Measurements from ENCODE around the gene GGTLC1. TPM values are rescaled to one million over a fixed set of nuclear protein-coding genes. Genes with fewer than 3 reads are reported as not detected.

GGTLC1 gene
- total RNA-seq, 5 donors from 2014 or later (not counting 1 experiment from before 2014, with no cell fraction given): not detected

DNA sequence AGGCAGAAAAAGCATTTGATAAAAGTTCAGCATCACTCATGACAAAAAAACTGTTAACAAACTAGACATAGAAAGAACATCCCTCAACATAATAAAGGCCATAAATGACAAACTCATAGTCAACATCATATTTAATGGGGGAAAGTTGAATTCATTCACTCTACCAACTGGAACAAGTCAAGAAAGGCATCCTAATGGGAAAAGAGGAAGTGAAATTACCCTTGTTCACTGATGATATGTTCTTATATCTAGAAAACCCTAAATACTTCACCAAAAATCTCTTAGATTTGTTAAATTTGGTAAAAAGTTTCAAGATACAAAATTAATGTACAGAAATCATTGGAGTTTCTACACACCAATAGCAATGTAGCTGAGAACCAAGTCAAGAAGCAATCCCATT, 48.9 kb downstream of the GGTLC1 start:
- H3K36me3 ChIP-seq (ENCODE audit: control insufficient read depth in 2 of 2, extremely low read depth in 1 of 2, insufficient read depth in 1 of 2, low read length in 1 of 2): no peaks in the 10 kb centered on the region
- no peaks in the 10 kb centered on the region for H3K4me1 Mint-ChIP-seq
- no peaks in the 10 kb centered on the region for H3K36me3 Mint-ChIP-seq
- H3K27me3 ChIP-seq (replicated peaks in 1 of 2; ENCODE audit: control insufficient read depth in 2 of 2, extremely low read depth in 1 of 2, insufficient read depth in 2 of 2, low read length in 1 of 2): peaks cover 0 to 9% of the 10 kb centered on the region in 2 experiments
- no peaks in the 10 kb centered on the region for H3K9me3 ChIP-seq
- ChIA-PET POLR2A (no interaction called here), CTCF (no interaction called here)
- no peaks in the 10 kb centered on the region for H3K9me3 Mint-ChIP-seq
- H3K27me3 Mint-ChIP-seq: peaks cover 3 to 5% of the 10 kb centered on the region in 2 donors
- H3K4me1 ChIP-seq (ENCODE audit: control insufficient read depth in 1 of 2, extremely low read depth in 1 of 2, insufficient read depth in 2 of 2, low read length in 2 of 2): no peaks in the 10 kb centered on the region
- H3K4me3 ChIP-seq (ENCODE audit: control insufficient read depth in 1 of 2, extremely low read depth in 1 of 2, low read length in 1 of 2): no peak overlapping the region
- no peak overlapping the region for H3K4me3 Mint-ChIP-seq
- H3K27ac Mint-ChIP-seq: no peak overlapping the region
- ATAC-seq (replicated peaks in 1 of 4): no peak
- no peak for DNase-seq
- H3K27ac ChIP-seq (ENCODE audit: low read length): no peak overlapping the region

DNA sequence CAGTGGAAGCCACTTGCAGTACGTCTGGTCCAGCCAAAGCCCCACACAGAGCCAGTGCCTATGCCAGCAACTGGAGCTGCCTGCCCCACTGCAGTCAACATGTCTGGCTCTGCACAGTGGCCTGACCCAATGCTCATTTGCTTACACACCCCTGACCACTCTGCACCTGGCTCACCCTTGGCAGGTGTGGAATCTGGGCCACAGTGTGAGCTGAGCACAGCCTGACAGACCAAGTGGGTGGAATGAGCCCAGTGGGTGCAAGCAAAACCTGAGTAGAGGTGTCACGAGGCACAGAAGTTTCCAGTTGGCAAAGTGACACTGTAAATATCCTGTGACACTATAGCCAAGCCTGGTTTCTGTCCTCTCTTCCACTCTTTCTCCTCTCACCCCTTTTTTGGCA, 49.5 kb downstream of the GGTLC1 start:
- ChIA-PET CTCF (interaction anchor here (0.6 to 1.3 kb wide), 3 partner anchors 162 to 981 kb away, joined by 3 to 6 read pairs (median 5); no protein-coding TSS in a partner anchor), POLR2A (interaction anchor here in 1 of 2 donors (0.6 kb wide), 1 partner anchor 947 kb away, joined by 3 read pairs; no protein-coding TSS in a partner anchor)
- no peaks in the 10 kb centered on the region for H3K36me3 ChIP-seq (ENCODE audit: control insufficient read depth in 2 of 2, extremely low read depth in 1 of 2, insufficient read depth in 1 of 2, low read length in 1 of 2)
- no peak overlapping the region for H3K4me3 ChIP-seq (ENCODE audit: control insufficient read depth in 1 of 2, extremely low read depth in 1 of 2, low read length in 1 of 2)
- peaks cover 3 to 5% of the 10 kb centered on the region in 2 donors for H3K27me3 Mint-ChIP-seq
- no peak overlapping the region for H3K4me3 Mint-ChIP-seq
- H3K27ac Mint-ChIP-seq: no peak overlapping the region
- no peaks in the 10 kb centered on the region for H3K36me3 Mint-ChIP-seq
- H3K9me3 ChIP-seq: no peaks in the 10 kb centered on the region
- H3K9me3 Mint-ChIP-seq: no peaks in the 10 kb centered on the region
- 60% methylated on average over 2 of the region's 2 CpGs for WGBS (ENCODE audit: insufficient coverage)
- ATAC-seq (replicated peaks in 1 of 4) (no peak), DNase-seq (no peak)
- no peaks in the 10 kb centered on the region for H3K4me1 Mint-ChIP-seq
- peaks cover 0 to 9% of the 10 kb centered on the region in 2 experiments for H3K27me3 ChIP-seq (replicated peaks in 1 of 2; ENCODE audit: control insufficient read depth in 2 of 2, extremely low read depth in 1 of 2, insufficient read depth in 2 of 2, low read length in 1 of 2)
- no peaks in the 10 kb centered on the region for H3K4me1 ChIP-seq (ENCODE audit: control insufficient read depth in 1 of 2, extremely low read depth in 1 of 2, insufficient read depth in 2 of 2, low read length in 2 of 2)
- H3K27ac ChIP-seq (ENCODE audit: low read length): no peak overlapping the region

DNA sequence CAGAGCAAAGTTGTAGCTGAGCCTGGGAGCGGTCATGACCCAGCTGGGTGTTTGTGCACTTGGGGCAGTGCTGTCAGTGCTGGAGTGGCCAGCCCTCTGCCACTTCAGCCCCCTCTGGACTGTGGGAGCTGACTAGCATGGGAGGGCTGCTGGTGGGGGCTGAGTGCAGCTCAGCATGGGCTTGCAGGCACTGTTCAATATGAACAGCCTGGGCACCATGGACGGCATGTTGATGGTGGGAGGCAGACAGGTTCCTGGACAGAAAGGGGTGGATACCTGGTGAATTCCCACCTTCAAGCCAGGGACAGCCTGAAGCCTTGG, 50.5 kb downstream of the GGTLC1 start:
- DNase-seq (no peak), ATAC-seq (replicated peaks in 1 of 4) (no peak)
- Mint-ChIP-seq H3K4me3 (no peak overlapping the region), H3K36me3 (no peaks in the 10 kb centered on the region), H3K27me3 (peaks cover 3 to 5% of the 10 kb centered on the region in 2 donors), H3K9me3 (no peaks in the 10 kb centered on the region), H3K27ac (no peak overlapping the region), H3K4me1 (no peaks in the 10 kb centered on the region)
- 80% methylated on average over 2 of the region's 2 CpGs for WGBS (ENCODE audit: insufficient coverage)
- H3K36me3 ChIP-seq (ENCODE audit: control insufficient read depth in 2 of 2, extremely low read depth in 1 of 2, insufficient read depth in 1 of 2, low read length in 1 of 2): no peaks in the 10 kb centered on the region
- peaks cover 0 to 9% of the 10 kb centered on the region in 2 experiments for H3K27me3 ChIP-seq (replicated peaks in 1 of 2; ENCODE audit: control insufficient read depth in 2 of 2, extremely low read depth in 1 of 2, insufficient read depth in 2 of 2, low read length in 1 of 2)
- POLR2A ChIA-PET: interaction anchor here in 1 of 2 donors (0.6 kb wide), 1 partner anchor 227 kb away, joined by 7 read pairs; no protein-coding TSS in a partner anchor
- no peaks in the 10 kb centered on the region for H3K9me3 ChIP-seq
- H3K4me1 ChIP-seq (ENCODE audit: control insufficient read depth in 1 of 2, extremely low read depth in 1 of 2, insufficient read depth in 2 of 2, low read length in 2 of 2): no peaks in the 10 kb centered on the region
- no peak overlapping the region for H3K27ac ChIP-seq (ENCODE audit: low read length)
- H3K4me3 ChIP-seq (ENCODE audit: control insufficient read depth in 1 of 2, extremely low read depth in 1 of 2, low read length in 1 of 2): no peak overlapping the region
- CTCF ChIA-PET: interaction anchor here (0.6 to 1.7 kb wide), 17 partner anchors 9 to 1126 kb away, joined by 3 to 7 read pairs (median 3); no protein-coding TSS in a partner anchor

DNA sequence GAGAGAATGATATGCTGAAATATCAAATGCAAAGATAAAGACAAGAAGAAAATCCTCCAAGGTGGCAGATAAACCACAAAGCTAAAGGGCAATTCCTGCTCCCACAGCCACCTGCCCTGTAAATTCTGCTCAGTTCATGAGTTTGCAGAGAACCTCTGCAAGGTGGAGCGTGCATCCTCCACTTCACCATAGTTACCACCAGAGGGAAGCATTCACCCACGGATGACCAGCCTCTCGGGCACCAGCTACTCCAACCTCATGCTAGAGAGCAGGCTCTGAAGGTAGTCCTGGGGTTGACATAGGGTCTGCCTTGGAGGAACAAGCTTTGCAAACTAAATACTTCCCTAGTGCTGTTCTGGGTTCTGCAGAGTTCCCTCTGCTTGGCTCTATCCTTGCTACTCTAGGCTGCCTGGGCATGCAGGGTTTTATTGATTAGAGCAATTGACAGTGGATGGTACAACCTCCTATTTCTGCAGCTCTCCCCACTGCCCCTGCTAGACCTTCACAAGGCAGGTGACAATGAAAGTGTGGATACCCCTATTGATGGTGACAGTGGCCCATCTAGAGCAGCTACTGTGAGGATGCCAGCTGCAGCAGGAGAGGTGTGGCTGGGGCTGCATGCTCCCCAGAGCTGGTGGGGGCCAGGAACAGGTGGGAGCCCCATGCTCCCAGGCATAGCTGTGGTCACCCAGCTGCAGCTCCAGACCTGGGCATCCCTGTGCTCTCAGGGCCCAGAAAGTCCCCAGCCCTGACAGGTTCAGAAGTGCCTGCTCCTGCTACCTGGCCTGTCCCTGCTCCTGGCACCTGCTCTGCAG, 51.1 kb downstream of the GGTLC1 start:
- Histone ChIP-seq H3K4me1 (ENCODE audit: control insufficient read depth in 1 of 2, extremely low read depth in 1 of 2, insufficient read depth in 2 of 2, low read length in 2 of 2) (no peaks in the 10 kb centered on the region), H3K36me3 (ENCODE audit: control insufficient read depth in 2 of 2, extremely low read depth in 1 of 2, insufficient read depth in 1 of 2, low read length in 1 of 2) (no peaks in the 10 kb centered on the region), H3K9me3 (no peaks in the 10 kb centered on the region), H3K4me3 (ENCODE audit: control insufficient read depth in 1 of 2, extremely low read depth in 1 of 2, low read length in 1 of 2) (no peak overlapping the region), H3K27me3 (replicated peaks in 1 of 2; ENCODE audit: control insufficient read depth in 2 of 2, extremely low read depth in 1 of 2, insufficient read depth in 2 of 2, low read length in 1 of 2) (peaks cover 0 to 9% of the 10 kb centered on the region in 2 experiments), H3K27ac (ENCODE audit: low read length) (no peak overlapping the region)
- H3K27ac Mint-ChIP-seq: no peak overlapping the region
- DNase-seq (peak; percentile 35 to 84 (median 62)), ATAC-seq (replicated peaks in 1 of 4) (peak; percentile 91 to 98 (median 98))
- H3K27me3 Mint-ChIP-seq: peaks cover 3 to 5% of the 10 kb centered on the region in 2 donors
- no peaks in the 10 kb centered on the region for H3K9me3 Mint-ChIP-seq
- no peaks in the 10 kb centered on the region for H3K4me1 Mint-ChIP-seq
- ChIA-PET CTCF (interaction anchor here (0.6 to 1.7 kb wide), 24 partner anchors 9 to 1156 kb away, joined by 3 to 7 read pairs (median 3); no protein-coding TSS in a partner anchor), POLR2A (interaction anchor here in 1 of 2 donors (0.6 kb wide), 1 partner anchor 228 kb away, joined by 7 read pairs; no protein-coding TSS in a partner anchor)
- no peak overlapping the region for H3K4me3 Mint-ChIP-seq
- H3K36me3 Mint-ChIP-seq: no peaks in the 10 kb centered on the region
- WGBS (ENCODE audit: insufficient coverage): no CpG with 5 or more reads among the region's 3 CpGs

Other genes starting within 250 kb of the GGTLC1 start
- not detected for gene CST1, start 237.8 kb downstream of the GGTLC1 start, total RNA-seq
- not detected for gene CST2, start 162.1 kb downstream of the GGTLC1 start, total RNA-seq
- gene CST5, start 109.0 kb downstream of the GGTLC1 start, total RNA-seq: not detected